Endothelial cell of umbilical vein (primary cell): ENCODE results near the gene RANBP3. TPM values are rescaled to one million over a fixed set of nuclear protein-coding genes. Genes with fewer than 3 reads are reported as not detected.

Experiments
- BruUV-seq: library from RNA; stranded (reverse); fragments of 400-500 nt; replicated peaks from 2 replicates; lab custom pipeline; 2021; lab: Mats Ljungman, UMichigan
- CTCF ChIA-PET: fragments of 300-600, 350-600 bp; sonication (Branson Sonifier 250); formaldehyde crosslinking; loops from one replicate; lab custom pipeline; 2021; ENCODE audit warnings: antibody characterized with exemption, inconsistent platforms; lab: Charles Lee
- POLR2A ChIA-PET: fragments of 300-600, 350-600 bp; sonication (Branson Sonifier 250); formaldehyde crosslinking; loops from one replicate; lab custom pipeline; 2021; ENCODE audit warnings: antibody characterized with exemption, inconsistent platforms; lab: Charles Lee
- DNase-seq: peaks from one replicate; pipeline ENCODE4 v3.0.0-alpha.2; 2011; ENCODE audit warnings: low read depth, low spot score
- FAIRE-seq: peaks from 2 replicates; lab custom pipeline; 2011; peaks lifted over from hg19 to GRCh38; lab: Jason Lieb, UNC
- H2AFZ ChIP-seq: 2 replicates; pipeline ENCODE4 v1.6.0; 2012; ENCODE audit warnings: low read depth, low read length, control low read depth, inconsistent platforms
- H3K27ac ChIP-seq: 2 replicates; pipeline ENCODE4 v1.5.1; 2011; ENCODE audit warnings: low read depth, mild to moderate bottlenecking, control low read depth, low read length, moderate library complexity; ENCODE audit not compliant: insufficient read depth
- H3K27me3 ChIP-seq, 2 experiments: 2 replicates each; pipeline versions ENCODE4 v1.6.0 to v1.6.1; 2011; ENCODE audit warnings: low read length in 2 of 2, mixed read lengths in 1 of 2; ENCODE audit not compliant: control insufficient read depth in 2 of 2, insufficient read depth in 2 of 2
- H3K36me3 ChIP-seq, 2 experiments: 2 replicates in 1 of 2; 3 replicates in 1 of 2; pipeline ENCODE4 v1.5.1; 2011; ENCODE audit warnings: low read length in 2 of 2, mild to moderate bottlenecking in 1 of 2, moderate library complexity in 1 of 2; ENCODE audit not compliant: control insufficient read depth in 2 of 2, insufficient read depth in 2 of 2; ENCODE audit errors: extremely low read depth in 1 of 2
- H3K4me1 ChIP-seq: 3 replicates; pipeline ENCODE4 v1.5.1; 2011; ENCODE audit warnings: mild to moderate bottlenecking, low read length; ENCODE audit not compliant: control insufficient read depth, insufficient read depth; ENCODE audit errors: extremely low read depth
- H3K4me2 ChIP-seq: 2 replicates; pipeline ENCODE4 v1.6.1; 2011; ENCODE audit warnings: low read length, control low read depth, mixed read lengths; ENCODE audit not compliant: insufficient read depth
- H3K4me3 ChIP-seq, 3 experiments: fragments of 200-600 bp in 1 of 3; sonication (generic), shearing (Covaris generic) in 1 of 3; replicated peaks in 1 of 3; 2 replicates each; pipeline ENCODE4 v1.5.1; 2011 to 2016; ENCODE audit warnings: control low read depth in 3 of 3, low read length in 3 of 3, mild to moderate bottlenecking in 2 of 3, inconsistent platforms in 1 of 3, low read depth in 1 of 3, moderate library complexity in 1 of 3; ENCODE audit not compliant: insufficient read depth in 1 of 3
- H3K79me2 ChIP-seq: 2 replicates; pipeline ENCODE4 v1.6.0; 2012; ENCODE audit warnings: low read length, inconsistent platforms; ENCODE audit not compliant: control insufficient read depth, insufficient read depth
- H3K9ac ChIP-seq: replicated peaks from 2 replicates; pipeline ENCODE3; 2011; ENCODE audit warnings: low read length, control low read depth; ENCODE audit not compliant: insufficient read depth; ENCODE audit errors: extremely low read depth
- H3K9me1 ChIP-seq: replicated peaks from 3 replicates; pipeline ENCODE4 v1.6.0; 2011; ENCODE audit warnings: mild to moderate bottlenecking, low read length; ENCODE audit not compliant: control insufficient read depth, insufficient read depth; ENCODE audit errors: extremely low read depth
- H3K9me3 ChIP-seq: replicated peaks from 2 replicates; pipeline ENCODE4 v1.5.1; 2012; ENCODE audit warnings: low read length, inconsistent platforms; ENCODE audit not compliant: control insufficient read depth, insufficient read depth
- H4K20me1 ChIP-seq: replicated peaks from 2 replicates; pipeline ENCODE3; 2011; ENCODE audit warnings: mild to moderate bottlenecking, low read length; ENCODE audit not compliant: control insufficient read depth, insufficient read depth; ENCODE audit errors: extremely low read depth
- CTCF ChIP-seq, 2 donors: IDR thresholded peaks; 1 replicate in 1 of 2; 2 replicates in 1 of 2; pipeline ENCODE4 v1.5.1; 2011; ENCODE audit warnings: low read length in 2 of 2, mild to moderate bottlenecking in 2 of 2, moderate library complexity in 2 of 2, control low read depth in 1 of 2, inconsistent platforms in 1 of 2, low read depth in 1 of 2; ENCODE audit not compliant: insufficient read depth in 1 of 2; ENCODE audit errors: extremely low read depth in 1 of 2
- EZH2 ChIP-seq: IDR thresholded peaks from 2 replicates; pipeline ENCODE4 v1.6.1; 2012; ENCODE audit warnings: borderline replicate concordance, low read depth, mild to moderate bottlenecking, moderate library complexity, low read length, inconsistent platforms; ENCODE audit not compliant: severe bottlenecking
- FOS ChIP-seq: IDR thresholded peaks from 2 replicates; pipeline ENCODE4 v1.6.1; 2011; ENCODE audit warnings: mild to moderate bottlenecking, low read length, moderate library complexity, borderline replicate concordance; ENCODE audit not compliant: insufficient read depth
- GATA2 ChIP-seq: IDR thresholded peaks from 2 replicates; pipeline ENCODE4 v1.7.0; 2011; ENCODE audit warnings: low read depth, mild to moderate bottlenecking, moderate library complexity, mixed read lengths, low read length; ENCODE audit not compliant: insufficient read length, insufficient read depth
- JUN ChIP-seq: IDR thresholded peaks from 2 replicates; pipeline ENCODE4 v1.6.1; 2011; ENCODE audit warnings: borderline replicate concordance, low read depth; ENCODE audit not compliant: insufficient read length, insufficient read depth
- MAX ChIP-seq: IDR thresholded peaks from 2 replicates; pipeline ENCODE4 v1.6.1; 2011; ENCODE audit not compliant: insufficient read depth, insufficient read length
- MYC ChIP-seq: IDR thresholded peaks from one replicate; pipeline ENCODE4 v1.6.1; 2011; ENCODE audit warnings: mild to moderate bottlenecking, low read depth, low read length
- POLR2A ChIP-seq: IDR thresholded peaks from 2 replicates; pipeline ENCODE4 v1.6.1; 2012; ENCODE audit warnings: low read depth, mild to moderate bottlenecking, control low read depth, low read length
- POLR2AphosphoS5 ChIP-seq: IDR thresholded peaks from 2 replicates; pipeline ENCODE4 v1.6.1; 2012; ENCODE audit warnings: low read depth, mild to moderate bottlenecking, control low read depth, low read length, moderate library complexity; ENCODE audit not compliant: insufficient read depth
- dilution Hi-C: fragments of 300-500 bp; cut with MboI; formaldehyde crosslinking; loops from one replicate; pipeline ENCODE4 v1.15.0; 2019; ENCODE audit warnings: low sequenced_read_pairs; ENCODE audit not compliant: extremely low pct_ligation_motif_present
- intact Hi-C: fragments of 100-400 bp; cut with micrococcal nuclease; formaldehyde crosslinking; loops from one replicate; pipeline ENCODE4 v1.10.0; 2022
- polyA plus RNA-seq, 4 experiments: library from polyadenylated mRNA; depleted of rRNA in 3 of 4; stranded (reverse) in 3 of 4; unstranded in 1 of 4; fragments of >200 nt; gene quantifications; 2 replicates each; pipeline versions ENCODE4 v1.2.1 to v1.2.3, GENCODE V29; 2011 to 2012; ENCODE audit warnings: missing spikeins in 1 of 4
- total RNA-seq: library from RNA; stranded (reverse); gene quantifications from 2 replicates; pipeline ENCODE4 v1.2.3, GENCODE V29; 2021

The RANBP3 gene
- total and polyA plus RNA-seq, 2 donors (not counting 3 experiments of a cell fraction or from before 2014, with no cell fraction given): 72.3 to 85.3 TPM

GRCh38 chr19:5892772-5893275, 85.1 kb downstream of the RANBP3 start:
- Histone ChIP-seq H4K20me1 (no peaks in the 10 kb centered on the region), H3K27ac (no peak overlapping the region), H2AFZ (no peak overlapping the region), H3K79me2 (no peaks in the 10 kb centered on the region), H3K4me3 (no peak overlapping the region), H3K9me3 (no peaks in the 10 kb centered on the region), H3K4me2 (no peak overlapping the region), H3K36me3 (peaks cover 0 to 12% of the 10 kb centered on the region in 2 experiments), H3K9ac (no peak overlapping the region), H3K9me1 (no peaks in the 10 kb centered on the region), H3K27me3 (no peaks in the 10 kb centered on the region), H3K4me1 (peaks cover 19% of the 10 kb centered on the region)
- FAIRE-seq (no peak), DNase-seq (no peak)
- no peak for TF ChIP-seq JUN
- TF ChIP-seq CTCF (IDR thresholded peaks at IDR 0.05; ENCODE audit: extremely low read depth in 1 of 2, insufficient read depth in 1 of 2, low read depth in 1 of 2, low read length in 2 of 2): no peak
- TF ChIP-seq MAX: no peak
- TF ChIP-seq POLR2AphosphoS5: no peak
- TF ChIP-seq EZH2: no peak
- no peak for TF ChIP-seq POLR2A
- no peak for TF ChIP-seq MYC
- TF ChIP-seq GATA2: no peak
- no peak for TF ChIP-seq FOS
- TSS peak; percentile 7 for BruUV-seq
- ChIA-PET POLR2A (no interaction called here), CTCF (interaction anchor here (1.0 to 5.0 kb wide), 4 partner anchors 65 to 129 kb away, joined by 7 to 76 read pairs (median 8); partner anchors contain the start of gene NRTN)
- intact Hi-C loops: loop anchor here (1.0 kb wide), 1 partner anchor 89 kb away; no protein-coding TSS in a partner anchor
- dilution Hi-C loops: no loop called here
